RPMI8226 (cell line): Measurements from ENCODE around the gene CCDC192.
"Not testable (repeated sequence)": the region's sequence is repeated elsewhere in the genome, so short reads cannot be mapped to it uniquely, and the experiment has no call there.

ENCODE experiments used
- DNase-seq: peaks from one replicate; pipeline ENCODE4 v3.0.0-alpha.2; 2015

The CCDC192 gene

DNA sequence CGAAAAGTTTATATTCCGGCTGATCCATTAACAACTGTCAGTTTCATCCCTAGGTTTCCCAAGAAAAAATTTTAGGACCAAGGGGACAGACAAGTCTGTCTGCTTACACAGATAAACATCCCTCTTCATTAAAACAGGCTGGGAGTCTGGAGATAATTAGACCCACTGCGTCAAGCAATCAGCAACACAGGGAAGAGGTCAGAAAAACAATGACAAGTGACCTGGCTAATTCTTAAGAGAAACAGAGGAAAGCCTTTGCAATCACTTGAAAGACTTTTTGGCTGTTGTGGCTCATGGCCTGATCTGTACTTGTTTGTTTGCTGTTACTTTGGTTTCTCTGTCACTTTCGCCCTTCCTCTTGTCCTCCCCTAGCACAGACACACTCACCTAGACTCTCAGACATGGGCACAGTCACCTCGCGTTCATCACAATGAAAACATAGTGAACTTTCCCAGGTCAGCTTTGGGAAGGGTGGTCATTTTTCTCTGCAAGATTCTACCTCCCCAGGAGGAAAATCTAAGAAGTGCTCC lies 2.9 kb upstream of the CCDC192 start:
- DNase-seq, result no peak

DNA sequence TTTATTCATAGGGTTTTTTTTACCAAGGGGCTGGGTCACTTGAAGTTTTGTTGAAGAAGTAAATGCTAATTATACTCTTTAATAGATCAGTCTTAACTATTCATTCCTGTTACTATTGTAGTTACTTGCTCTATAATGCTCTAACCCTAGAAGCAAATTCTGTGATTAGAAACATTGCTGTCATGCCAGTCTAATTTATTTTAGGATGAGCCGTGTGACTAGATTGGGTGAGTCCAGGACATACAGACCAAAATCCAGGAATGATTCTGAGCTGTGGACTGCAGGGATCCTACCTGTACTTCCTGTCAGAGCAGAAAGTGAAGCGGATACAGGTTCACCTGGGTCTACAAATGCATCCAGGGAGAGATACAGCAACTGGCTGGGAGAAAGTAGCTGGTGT lies 757 bp upstream of the CCDC192 start:
- DNase-seq, result no peak

DNA sequence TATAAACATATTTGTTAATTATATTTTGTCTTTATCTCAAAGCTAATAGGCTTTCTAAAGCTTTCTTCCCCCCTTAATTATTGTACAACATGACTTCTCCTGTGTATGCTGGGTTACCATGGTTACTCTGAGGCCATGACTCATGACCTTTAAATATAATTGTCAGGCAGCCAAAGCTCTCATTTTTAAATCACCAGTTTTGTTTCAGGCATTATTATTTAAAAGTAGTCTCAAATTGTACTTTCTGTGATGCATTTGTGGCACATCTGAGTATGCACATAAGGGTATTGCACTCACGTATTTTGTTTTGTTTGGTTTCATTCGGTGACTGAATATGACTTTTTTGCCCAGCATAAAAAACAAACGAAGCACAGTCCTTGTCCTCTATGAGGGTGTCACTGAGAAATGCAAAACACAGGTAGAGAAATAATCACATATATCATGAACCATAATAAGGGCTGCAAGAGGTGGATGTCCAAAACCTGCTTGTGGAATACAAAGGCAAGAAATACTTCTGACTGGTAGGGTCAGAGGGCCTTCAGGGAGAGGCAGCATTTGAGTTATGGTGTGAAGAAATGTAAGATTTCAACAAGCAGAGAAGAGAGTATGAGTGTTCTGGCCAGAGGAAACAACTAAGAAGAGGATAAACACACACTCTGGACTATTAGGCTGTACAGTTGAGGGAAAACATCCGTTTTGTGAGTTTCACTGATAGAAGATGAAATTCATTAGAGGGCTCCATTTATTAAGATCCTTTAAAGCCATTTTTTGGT lies 2.1 kb downstream of the CCDC192 start:
- peak; percentile 50 for DNase-seq

DNA sequence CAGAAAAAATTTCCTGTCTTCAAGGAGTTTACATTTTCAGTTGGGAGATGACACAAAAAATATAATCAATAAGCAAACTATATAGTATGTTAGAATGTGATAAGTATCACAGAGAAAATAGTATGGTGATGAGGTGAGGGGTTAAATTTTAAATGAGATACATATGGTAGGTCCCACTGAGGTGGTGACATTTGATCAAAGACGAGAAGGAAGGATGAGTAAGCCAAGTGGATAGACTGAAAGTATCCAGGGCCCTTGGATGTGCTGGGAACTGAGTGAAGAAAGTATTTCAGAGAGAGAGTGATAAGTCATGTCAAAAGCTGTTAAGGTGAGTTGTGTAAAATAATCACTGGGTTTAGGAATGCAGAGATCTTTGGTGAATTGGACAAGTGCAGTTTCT lies 3.5 kb downstream of the CCDC192 start:
- no peak for DNase-seq

DNA sequence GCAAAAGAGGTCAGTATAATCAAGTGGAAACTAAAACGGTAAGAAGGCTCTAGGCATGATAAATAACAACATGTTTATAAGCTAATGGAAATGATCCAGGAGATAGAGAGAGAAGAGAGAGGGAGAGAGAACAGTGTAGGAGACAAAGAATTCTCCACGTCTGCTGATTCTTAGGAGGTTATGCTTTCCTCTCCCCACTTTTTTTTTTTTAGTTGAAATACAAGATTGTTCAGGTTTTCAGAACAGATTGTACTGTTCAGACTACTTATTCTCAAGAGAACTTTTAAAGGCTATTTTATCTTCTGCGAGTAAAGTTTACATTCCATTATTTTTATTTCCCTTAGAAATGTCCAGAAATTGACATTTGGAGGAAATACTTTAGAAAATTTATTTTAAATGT lies 4.0 kb downstream of the CCDC192 start:
- DNase-seq, result no peak

GRCh38 chr5:127713083-127713482 lies 9.9 kb downstream of the CCDC192 start:
- not testable (repeated sequence) for DNase-seq

DNA sequence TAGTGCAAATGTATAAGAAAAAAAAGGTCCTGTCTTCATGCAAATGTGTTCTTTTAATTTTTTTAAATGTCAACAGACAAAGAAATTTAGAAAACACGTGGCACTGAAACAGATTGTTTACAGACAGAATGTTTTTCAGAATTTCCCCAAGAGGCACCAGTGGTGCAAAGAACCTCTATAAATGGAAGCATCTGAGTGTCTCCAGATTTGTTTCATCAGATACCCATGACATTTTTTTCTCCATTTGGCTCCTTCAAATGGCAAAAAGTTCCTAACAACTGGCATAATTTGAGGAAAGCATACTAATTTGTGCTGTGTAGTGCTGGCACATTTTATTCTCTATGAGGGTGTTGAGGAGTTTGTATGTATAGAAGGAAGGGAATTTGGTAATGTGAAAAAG lies 15.0 kb downstream of the CCDC192 start:
- DNase-seq, result no peak

DNA sequence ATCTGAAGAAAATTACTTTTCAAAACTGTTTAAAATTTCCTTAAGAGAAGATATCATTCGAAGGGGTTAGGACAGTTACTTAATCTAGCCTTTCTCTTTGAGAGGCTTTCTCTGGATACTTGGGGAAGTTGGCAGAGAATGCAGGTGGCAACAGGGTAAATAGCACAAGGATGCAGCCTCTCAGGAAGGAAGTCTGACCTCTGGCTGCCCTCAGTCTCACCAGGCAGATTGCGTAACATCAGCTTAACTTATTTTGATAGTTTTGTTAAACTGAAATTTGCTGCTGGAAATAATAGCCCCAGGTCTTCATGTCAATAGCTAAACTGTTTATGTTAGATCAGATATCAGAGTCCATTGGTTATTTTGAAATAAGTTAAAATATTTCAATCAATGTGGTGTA lies 20.4 kb downstream of the CCDC192 start:
- no peak for DNase-seq

DNA sequence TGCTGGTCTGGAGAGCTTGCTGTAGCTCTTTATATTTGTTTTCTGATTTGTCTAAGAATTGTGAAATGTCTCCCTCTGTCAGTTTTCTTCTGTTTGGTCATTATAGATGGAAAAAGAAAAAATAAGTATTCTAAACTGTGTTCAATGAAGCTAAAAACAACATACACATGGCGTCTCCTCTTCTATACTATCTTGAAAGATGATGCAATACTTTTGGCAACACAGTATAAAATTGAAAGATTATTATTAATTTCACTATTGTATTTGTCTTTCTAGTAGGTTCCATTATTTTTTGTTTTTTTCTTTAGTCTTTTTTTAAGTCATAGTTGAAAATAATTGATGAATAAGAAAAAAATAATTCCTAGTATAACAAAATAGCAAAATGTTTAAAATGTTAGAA lies 22.5 kb downstream of the CCDC192 start:
- no peak for DNase-seq

GRCh38 chr5:127732963-127733362 lies 29.8 kb downstream of the CCDC192 start:
- DNase-seq, result no peak

DNA sequence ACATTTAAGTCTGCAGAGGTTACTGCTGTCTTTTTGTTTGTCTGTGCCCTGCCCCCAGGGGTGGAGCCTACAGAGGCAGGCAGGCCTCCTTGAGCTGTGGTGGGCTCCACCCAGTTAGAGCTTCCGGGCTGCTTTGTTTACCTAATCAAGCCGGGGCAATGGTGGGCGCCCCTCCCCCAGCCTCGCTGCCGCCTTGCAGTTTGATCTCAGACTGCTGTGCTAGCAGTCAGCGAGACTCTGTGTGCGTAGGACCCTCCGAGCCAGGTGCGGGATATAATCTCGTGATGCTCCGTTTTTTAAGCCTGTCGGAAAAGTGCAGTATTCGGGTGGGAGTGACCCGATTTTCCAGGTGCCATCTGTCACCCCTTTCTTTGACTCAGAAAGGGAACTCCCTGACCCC lies 36.2 kb downstream of the CCDC192 start:
- DNase-seq, result not testable (repeated sequence)

- no peak for DNase-seq
Observed at GRCh38 chr5:127739807-127740384, 36.7 kb downstream of the CCDC192 start.

DNA sequence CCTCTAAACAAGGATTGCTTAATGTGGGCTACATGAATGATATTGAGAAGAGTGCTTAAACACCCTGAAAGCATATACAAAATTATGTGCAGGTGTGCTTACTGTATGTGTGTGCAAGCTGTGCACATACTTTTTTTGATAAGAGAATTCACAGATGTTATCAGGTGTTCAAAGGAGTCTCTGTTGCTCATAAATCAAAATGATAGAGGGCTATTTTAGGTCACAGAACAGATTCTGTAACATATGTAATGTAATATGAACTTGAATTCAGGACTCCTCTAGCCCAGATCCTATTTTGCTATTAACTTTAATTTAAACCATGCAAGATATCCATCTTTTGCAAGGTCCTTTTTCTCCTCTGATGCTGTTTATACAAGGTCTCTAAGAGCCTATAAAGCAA lies 38.2 kb downstream of the CCDC192 start:
- no peak for DNase-seq

DNA sequence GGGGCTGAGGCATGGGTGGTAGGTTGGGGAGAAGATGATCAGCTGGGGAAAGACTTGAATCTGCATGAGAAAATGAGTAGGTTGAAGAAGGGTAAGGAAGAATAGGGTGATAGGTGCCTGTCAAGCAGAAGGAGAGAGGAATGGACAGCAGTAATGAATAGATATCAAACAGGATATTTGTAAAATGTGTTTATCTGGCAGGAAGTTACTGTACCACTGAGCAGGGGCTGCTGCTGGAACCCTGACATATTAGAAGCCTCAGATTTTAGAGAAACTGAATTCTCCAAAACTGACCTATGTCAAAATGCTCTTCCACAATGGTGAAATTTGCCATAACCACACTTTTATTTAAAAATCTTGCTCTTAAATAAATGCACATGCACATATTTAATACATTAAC lies 41.0 kb downstream of the CCDC192 start:
- no peak for DNase-seq

DNA sequence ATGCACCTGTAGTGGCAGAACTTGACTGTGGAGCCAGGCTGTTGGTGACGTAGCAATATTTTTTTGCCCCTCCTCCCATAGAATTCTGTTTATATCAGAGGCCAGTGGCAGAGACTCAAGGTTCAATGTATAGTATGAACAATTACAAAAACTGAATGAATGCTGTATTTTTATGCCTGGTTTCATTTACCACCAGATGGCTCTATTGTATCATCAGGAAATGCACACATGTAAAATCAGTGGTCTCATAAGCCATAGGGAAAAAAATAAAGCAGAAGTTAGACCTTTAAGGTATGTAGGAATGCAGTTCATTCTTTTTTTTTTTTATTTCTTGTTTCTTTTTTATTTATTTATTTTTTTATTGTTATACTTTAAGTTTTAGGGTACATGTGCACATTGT lies 43.6 kb downstream of the CCDC192 start:
- DNase-seq, result no peak

GRCh38 chr5:127752503-127753265 lies 49.5 kb downstream of the CCDC192 start:
- not testable (repeated sequence) for DNase-seq

DNA sequence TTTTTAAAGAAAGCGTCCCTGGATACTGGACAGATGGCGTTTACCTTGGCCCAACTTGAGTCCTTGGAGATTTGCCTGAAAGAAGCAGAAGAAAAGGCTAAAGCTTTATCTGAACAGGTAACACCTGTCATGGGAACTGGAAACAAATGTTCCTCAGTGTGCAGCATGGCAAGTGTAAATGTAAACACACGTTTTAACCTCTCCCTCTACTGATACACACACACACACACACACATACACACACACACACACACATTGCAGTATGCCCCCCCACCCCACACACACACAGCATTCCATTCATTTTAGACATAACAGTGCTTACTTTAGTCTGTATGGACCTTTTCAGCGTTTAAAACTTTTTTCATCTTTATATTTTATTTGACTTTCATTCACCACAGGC lies 51.1 kb downstream of the CCDC192 start:
- no peak for DNase-seq

DNA sequence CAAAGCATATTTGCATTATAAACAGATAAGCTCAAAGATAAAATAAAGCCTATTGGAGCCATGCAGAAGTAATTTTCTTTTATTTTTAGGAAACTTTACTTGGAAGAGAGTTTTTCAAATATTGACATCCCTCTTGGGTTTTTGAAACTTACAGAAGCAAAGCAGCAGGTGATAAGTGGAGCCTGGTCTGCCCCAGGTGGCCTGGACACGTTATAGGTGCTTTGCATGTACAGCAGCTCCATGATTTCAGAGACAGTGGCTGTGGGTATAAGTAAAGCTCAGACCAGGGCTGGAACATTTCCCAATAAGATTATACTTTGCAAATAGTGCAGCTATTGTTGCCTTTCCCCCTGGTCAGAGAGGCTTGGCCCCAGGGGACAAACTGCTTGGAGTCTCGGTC lies 51.5 kb downstream of the CCDC192 start:
- no peak for DNase-seq

GRCh38 chr5:127757576-127757975 lies 54.4 kb downstream of the CCDC192 start:
- DNase-seq, result no peak

- DNase-seq, result no peak
Observed at GRCh38 chr5:127758766-127759283, 55.6 kb downstream of the CCDC192 start.

DNA sequence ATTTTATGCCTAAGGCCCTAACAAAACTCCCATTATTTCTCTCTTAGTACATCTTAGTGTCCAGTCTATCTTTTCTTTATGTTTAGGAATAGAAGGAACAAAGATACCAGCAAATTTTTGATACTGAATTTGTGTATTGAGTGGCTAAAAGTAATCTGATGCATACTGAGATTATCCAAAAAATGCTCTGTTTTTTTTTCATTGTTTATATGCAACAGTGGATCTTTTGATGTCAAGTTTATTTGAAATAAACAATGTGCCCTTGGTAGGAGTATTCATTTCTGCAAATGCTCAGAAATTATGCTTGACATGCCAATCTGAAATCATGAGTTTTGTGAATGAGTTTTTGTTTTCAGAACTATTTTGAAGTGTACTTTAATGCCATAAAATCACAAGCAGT lies 58.7 kb downstream of the CCDC192 start:
- DNase-seq, result no peak

- no peak for DNase-seq
Observed at GRCh38 chr5:127762412-127762811, 59.2 kb downstream of the CCDC192 start.

DNA sequence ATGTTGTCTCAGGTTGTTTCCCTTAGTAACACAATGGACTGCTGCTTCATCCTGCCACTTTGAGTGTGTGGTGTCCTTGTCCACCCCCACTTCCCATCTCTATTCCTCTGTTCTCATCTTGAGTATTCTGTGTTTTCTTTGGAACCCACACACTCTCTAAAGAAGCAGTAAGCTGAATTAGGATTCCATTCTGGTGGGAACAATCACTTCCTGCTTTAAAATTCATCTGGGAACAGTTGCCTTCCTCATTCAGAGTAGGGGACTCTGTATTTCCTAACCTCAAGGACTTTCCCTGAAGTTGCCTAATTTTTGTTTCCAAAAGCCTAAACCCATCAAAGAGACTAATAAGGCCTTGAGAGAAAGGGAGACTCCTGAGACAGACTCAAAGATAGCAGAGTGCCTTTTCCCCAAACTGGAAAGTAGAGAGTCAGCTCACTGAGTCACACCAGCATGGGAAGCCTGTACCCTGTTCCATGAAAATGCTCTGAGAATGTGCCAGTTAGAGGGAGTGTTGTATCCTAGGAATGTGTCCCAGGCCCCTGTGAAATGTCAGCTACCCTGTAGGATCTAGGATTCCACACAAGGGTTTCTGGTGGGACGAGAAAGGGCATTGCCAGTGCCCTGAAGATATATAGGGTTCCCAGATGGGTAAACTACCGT lies 63.6 kb downstream of the CCDC192 start:
- no peak for DNase-seq
